Measurements from ENCODE around the gene SLCO2B1. TPM values are rescaled to one million over a fixed set of nuclear protein-coding genes. Genes with fewer than 3 reads are reported as not detected.

Gene SLCO2B1
- total RNA-seq, 4 donors from 2014 or later: 25.7 to 70.1 (median 33.1) TPM

- no peak for ATAC-seq
- Histone ChIP-seq H3K4me3 (no peak overlapping the region), H3K36me3 (no peaks in the 10 kb centered on the region), H3K4me1 (no peaks in the 10 kb centered on the region), H3K27me3 (no peaks in the 10 kb centered on the region), H3K9me3 (peaks cover 0 to 25% (median 0%) of the 10 kb centered on the region in 3 donors), H3K27ac (no peak overlapping the region)
- WGBS, 2 donors (ENCODE audit: low coverage in 1 of 2): 40% methylated on average over 3 of the region's 4 CpGs; no CpG with 5 or more reads in 1 of the 2 donors
- TF ChIP-seq EP300 (IDR thresholded peaks at IDR 0.05) (no peak), CTCF (IDR thresholded peaks at IDR 0.05) (no peak), POLR2A (IDR thresholded peaks at IDR 0.05) (no peak), POLR2AphosphoS5 (IDR thresholded peaks at IDR 0.05) (no peak)
Observed at GRCh38 chr11:75107187-75107586, 43.7 kb upstream of the SLCO2B1 start.

GRCh38 chr11:75112200-75112599 is 38.7 kb upstream of the SLCO2B1 start:
- no peak for TF ChIP-seq CTCF (IDR thresholded peaks at IDR 0.05)
- TF ChIP-seq POLR2A (IDR thresholded peaks at IDR 0.05): no peak
- TF ChIP-seq EP300 (IDR thresholded peaks at IDR 0.05): no peak
- no peak for TF ChIP-seq POLR2AphosphoS5 (IDR thresholded peaks at IDR 0.05)
- no peaks in the 10 kb centered on the region for H3K36me3 ChIP-seq
- no peak for ATAC-seq
- 83 to 100% methylated on average over 1 to 2 of the region's 2 CpGs for WGBS, 2 donors (ENCODE audit: low coverage in 1 of 2)
- H3K9me3 ChIP-seq: peaks cover 0 to 62% (median 0%) of the 10 kb centered on the region in 3 donors
- H3K27ac ChIP-seq: no peak overlapping the region
- no peaks in the 10 kb centered on the region for H3K27me3 ChIP-seq
- no peak overlapping the region for H3K4me3 ChIP-seq
- H3K4me1 ChIP-seq: no peaks in the 10 kb centered on the region

- WGBS, 2 donors (ENCODE audit: low coverage in 1 of 2): 30% methylated on average over 1 of the region's 1 CpG; no CpG with 5 or more reads in 1 of the 2 donors
- Histone ChIP-seq H3K27me3 (no peaks in the 10 kb centered on the region), H3K4me3 (no peak overlapping the region), H3K9me3 (peaks cover 0 to 66% (median 0%) of the 10 kb centered on the region in 3 donors), H3K36me3 (no peaks in the 10 kb centered on the region), H3K27ac (no peak overlapping the region), H3K4me1 (no peaks in the 10 kb centered on the region)
- no peak for ATAC-seq
- no peak for TF ChIP-seq POLR2AphosphoS5 (IDR thresholded peaks at IDR 0.05)
- TF ChIP-seq EP300 (IDR thresholded peaks at IDR 0.05): no peak
- no peak for TF ChIP-seq POLR2A (IDR thresholded peaks at IDR 0.05)
- TF ChIP-seq CTCF (IDR thresholded peaks at IDR 0.05): no peak
Observed at GRCh38 chr11:75113030-75113429, 37.9 kb upstream of the SLCO2B1 start.

- H3K27me3 ChIP-seq: peaks cover 8% of the 10 kb centered on the region
- no peak for ATAC-seq
- H3K4me3 ChIP-seq: no peak overlapping the region
- 86 to 88% methylated on average over 2 of the region's 2 CpGs for WGBS, 2 donors (ENCODE audit: low coverage in 1 of 2)
- no peaks in the 10 kb centered on the region for H3K4me1 ChIP-seq
- H3K36me3 ChIP-seq: no peaks in the 10 kb centered on the region
- peaks cover 0 to 70% (median 0%) of the 10 kb centered on the region in 3 donors for H3K9me3 ChIP-seq
- no peak overlapping the region for H3K27ac ChIP-seq
- no peak for TF ChIP-seq CTCF (IDR thresholded peaks at IDR 0.05)
- no peak for TF ChIP-seq POLR2AphosphoS5 (IDR thresholded peaks at IDR 0.05)
Observed at GRCh38 chr11:75114465-75114864, 36.4 kb upstream of the SLCO2B1 start.

- no peak for TF ChIP-seq CTCF (IDR thresholded peaks at IDR 0.05)
- TF ChIP-seq POLR2AphosphoS5 (IDR thresholded peaks at IDR 0.05): no peak
- TF ChIP-seq POLR2A (IDR thresholded peaks at IDR 0.05): no peak
- no peak for TF ChIP-seq EP300 (IDR thresholded peaks at IDR 0.05)
- no peak overlapping the region for H3K27ac ChIP-seq
- ATAC-seq: no peak
- H3K4me1 ChIP-seq: no peaks in the 10 kb centered on the region
- H3K36me3 ChIP-seq: no peaks in the 10 kb centered on the region
- peaks cover 0 to 34% (median 0%) of the 10 kb centered on the region in 3 donors for H3K9me3 ChIP-seq
- peaks cover 11% of the 10 kb centered on the region for H3K27me3 ChIP-seq
- 0 to 40% methylated on average over 1 of the region's 1 CpG for WGBS, 2 donors (ENCODE audit: low coverage in 1 of 2)
- no peak overlapping the region for H3K4me3 ChIP-seq
Observed at GRCh38 chr11:75118577-75118976, 32.3 kb upstream of the SLCO2B1 start.

Data from gastroesophageal sphincter (tissue), 4 donors.